Skeletal muscle cell (primary cell): ENCODE data around the gene GUCA2B.

Source experiments
- DNase-seq: peaks from one replicate; pipeline ENCODE4 v3.0.0-alpha.2; 2010; ENCODE audit warnings: low read depth
- H3K4me3 ChIP-seq: 2 replicates; pipeline ENCODE4 v1.5.1; 2011; ENCODE audit warnings: low read depth, mild to moderate bottlenecking, control low read depth, low read length, moderate library complexity

The GUCA2B gene

GRCh38 chr1:42152907-42153600, at the start of gene GUCA2B:
GUCA2B (plus strand) TSS chr1:42153410; CDS start chr1:42153451, 41 bp downstream.
- H3K4me3 ChIP-seq = no peak within 1 kb of the TSS
- no peak for DNase-seq

- no peak overlapping the region for H3K4me3 ChIP-seq
- DNase-seq = no peak
These were observed 48.2 kb upstream of the GUCA2B start for GRCh38 chr1:42105025-42105424.

- DNase-seq = no peak
- no peak overlapping the region for H3K4me3 ChIP-seq
These were observed 44.9 kb upstream of the GUCA2B start for GRCh38 chr1:42108309-42108708.

DNA sequence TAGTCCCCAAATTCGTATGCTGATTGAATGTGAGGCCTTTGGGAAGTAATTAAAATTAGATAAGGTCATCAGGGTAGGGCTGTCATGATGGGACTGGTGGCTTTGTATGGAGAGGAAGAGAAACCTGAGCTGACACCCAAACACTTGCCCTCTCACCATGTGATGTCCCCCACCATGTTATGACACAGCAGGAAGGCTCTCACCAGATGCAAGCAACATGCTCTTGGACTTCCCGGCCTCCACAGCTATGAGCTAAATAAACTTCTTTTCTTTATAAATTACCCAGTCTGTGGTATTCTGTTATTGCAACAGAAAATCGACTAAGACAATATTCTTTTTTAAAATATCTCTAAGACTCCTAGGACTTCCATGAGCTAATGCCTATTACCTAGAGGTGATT, 43.6 kb upstream of the GUCA2B start:
- DNase-seq = no peak
- H3K4me3 ChIP-seq = no peak overlapping the region

DNA sequence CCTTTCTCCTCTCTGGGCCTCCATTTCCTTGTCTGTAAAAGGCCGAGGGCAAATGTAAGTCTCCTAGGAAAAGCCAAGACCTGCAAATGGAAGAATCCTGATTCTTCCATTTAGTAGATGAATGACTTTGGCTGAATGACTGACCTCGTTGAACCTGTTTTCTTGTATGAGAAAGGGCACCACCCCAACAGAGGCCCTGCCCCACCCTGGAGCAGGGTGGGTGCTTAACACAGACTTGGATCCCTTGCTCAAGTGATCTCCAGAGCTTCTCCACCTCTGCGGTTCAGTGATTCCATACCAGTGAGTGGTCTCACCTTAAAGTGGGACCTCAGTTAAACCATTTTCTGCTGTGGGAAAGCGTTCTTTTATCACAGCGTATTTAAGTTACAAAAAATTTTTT, 39.0 kb upstream of the GUCA2B start:
- no peak for DNase-seq
- no peak overlapping the region for H3K4me3 ChIP-seq

GRCh38 chr1:42117214-42117613, 36.0 kb upstream of the GUCA2B start:
- H3K4me3 ChIP-seq = no peak overlapping the region
- no peak for DNase-seq

GRCh38 chr1:42118125-42118524, 35.1 kb upstream of the GUCA2B start:
- no peak overlapping the region for H3K4me3 ChIP-seq
- DNase-seq = no peak

DNA sequence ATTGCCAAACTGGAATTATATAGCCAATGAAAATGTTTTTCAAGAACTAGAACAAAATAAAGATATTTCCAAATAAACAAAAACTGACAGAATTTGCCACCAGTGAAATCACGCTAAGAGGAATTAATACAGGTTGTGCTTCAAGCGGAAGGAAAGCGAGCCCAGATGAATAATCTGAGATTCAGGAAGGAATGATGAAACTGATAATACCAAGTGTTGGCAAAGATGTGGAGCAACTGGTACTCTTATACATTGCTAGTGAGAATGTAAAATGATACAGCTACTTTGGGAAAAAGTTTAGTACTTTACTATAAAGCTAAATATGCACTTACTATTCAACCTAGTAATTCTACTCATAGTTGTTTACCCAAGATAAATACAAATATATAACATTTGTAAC, 30.8 kb upstream of the GUCA2B start:
- no peak for DNase-seq
- H3K4me3 ChIP-seq = no peak overlapping the region

GRCh38 chr1:42125552-42125951, 27.7 kb upstream of the GUCA2B start:
- DNase-seq = no peak
- H3K4me3 ChIP-seq = no peak overlapping the region

GRCh38 chr1:42127767-42128166, 25.4 kb upstream of the GUCA2B start:
- no peak overlapping the region for H3K4me3 ChIP-seq
- no peak for DNase-seq

- no peak for DNase-seq
These were observed 24.7 kb upstream of the GUCA2B start for GRCh38 chr1:42128499-42128898.

GRCh38 chr1:42128964-42129363, 24.2 kb upstream of the GUCA2B start:
- H3K4me3 ChIP-seq = no peak overlapping the region
- DNase-seq = no peak

More at GRCh38 chr1:42128499-42128898, 24.7 kb upstream of the GUCA2B start:
- H3K4me3 ChIP-seq = no peak overlapping the region

DNA sequence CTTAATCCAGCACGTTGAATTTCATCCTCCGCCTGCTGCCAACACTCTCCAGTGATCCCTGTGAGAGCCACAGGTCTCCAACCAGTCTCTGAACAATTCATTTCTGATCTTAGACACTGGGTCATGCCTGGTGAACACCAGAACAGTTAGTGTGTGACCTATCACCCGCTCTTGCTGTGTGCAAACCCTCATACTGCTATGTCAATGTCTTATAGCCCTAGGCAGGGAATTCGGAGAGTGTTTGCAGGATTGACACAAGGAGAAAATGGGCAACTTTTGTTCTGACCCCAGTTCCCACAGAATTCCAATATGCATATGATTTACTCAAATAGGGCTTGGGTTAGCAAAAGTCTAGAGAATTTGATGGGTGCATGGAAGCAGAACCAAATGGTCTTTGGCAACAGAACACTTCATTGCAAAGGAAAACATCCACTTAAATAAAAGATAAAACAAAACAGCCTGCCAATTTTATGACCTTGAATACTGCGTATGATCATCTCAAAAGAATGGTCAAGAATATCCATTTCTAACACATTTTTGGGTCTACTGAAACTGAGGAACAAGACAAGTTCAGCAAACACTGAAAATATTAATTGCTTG, 23.0 kb upstream of the GUCA2B start:
- DNase-seq = no peak
- H3K4me3 ChIP-seq = no peak overlapping the region

DNA sequence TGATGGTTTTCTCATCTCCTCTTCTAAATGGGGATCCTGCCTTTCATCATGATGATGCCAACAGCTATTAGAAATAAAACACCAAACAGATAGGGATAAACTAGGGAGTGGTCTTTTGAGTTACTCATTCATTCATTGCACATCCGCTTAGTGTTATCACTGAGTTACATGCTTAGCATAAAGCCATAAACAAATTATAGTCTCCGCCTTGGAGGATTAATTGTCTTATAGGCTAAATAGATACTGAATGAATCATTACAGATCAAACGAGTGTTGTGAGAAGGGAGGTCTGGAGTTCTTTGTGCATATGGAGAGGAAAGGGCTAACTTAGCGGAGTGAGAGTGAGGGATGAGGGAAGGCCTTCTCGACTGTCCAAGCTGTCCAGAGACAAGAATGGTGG, 19.8 kb upstream of the GUCA2B start:
- DNase-seq = no peak
- no peak overlapping the region for H3K4me3 ChIP-seq

DNA sequence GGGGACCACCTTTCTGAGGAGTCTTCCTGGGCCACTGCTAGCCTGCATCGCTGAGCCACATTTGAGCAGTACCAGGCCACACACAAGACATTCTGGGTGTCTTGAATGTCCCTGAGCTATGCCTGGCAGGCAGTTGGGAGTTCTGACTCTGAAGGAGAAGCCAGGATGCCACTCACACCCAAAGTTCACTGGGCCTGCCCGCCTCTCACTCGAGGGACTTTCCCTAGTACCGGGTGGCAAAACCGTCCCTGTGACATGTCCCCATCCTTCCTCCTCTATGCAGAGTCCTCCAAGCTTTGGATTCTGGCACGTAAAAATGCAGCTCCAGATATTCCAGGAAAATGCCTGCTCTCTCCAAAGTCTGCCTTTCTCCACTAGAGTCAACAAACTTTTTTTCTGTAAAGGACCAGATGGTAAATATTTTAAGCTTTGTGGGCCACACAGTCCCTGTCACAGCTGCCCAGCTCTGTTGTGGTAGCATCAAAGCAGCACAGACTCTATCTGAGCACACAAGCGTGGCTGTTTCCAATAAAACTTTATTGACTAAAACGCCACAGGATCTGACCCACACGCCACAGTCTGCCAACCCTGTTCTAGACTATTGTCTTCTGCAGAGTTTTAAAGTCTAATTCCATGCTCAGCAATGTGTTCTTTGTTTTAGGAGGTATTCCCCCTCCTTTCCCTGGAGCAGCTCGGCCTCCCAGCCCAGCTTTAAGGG, 19.2 kb upstream of the GUCA2B start:
- H3K4me3 ChIP-seq = no peak overlapping the region
- no peak for DNase-seq

- no peak overlapping the region for H3K4me3 ChIP-seq
- no peak for DNase-seq
These were observed 17.8 kb upstream of the GUCA2B start for GRCh38 chr1:42135426-42135825.

DNA sequence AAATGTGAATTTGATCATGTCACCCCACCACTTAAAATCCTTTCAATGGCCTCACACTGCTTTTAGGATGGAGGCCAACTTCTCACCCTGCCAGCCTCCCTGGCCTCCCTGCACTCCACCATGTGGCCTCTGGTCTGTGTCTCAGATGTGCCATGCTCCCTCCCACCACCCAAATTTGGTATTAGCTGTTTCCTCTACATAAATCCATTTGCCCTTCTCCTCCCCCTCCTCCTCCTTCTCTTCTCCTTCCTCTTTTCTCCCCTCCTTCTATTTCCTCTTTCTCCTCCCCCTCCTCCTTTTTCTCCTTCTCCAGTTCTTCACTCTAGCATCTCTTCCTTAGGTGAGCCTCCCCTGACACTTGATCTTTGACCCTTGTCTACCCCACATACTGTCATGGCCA, 16.7 kb upstream of the GUCA2B start:
- no peak overlapping the region for H3K4me3 ChIP-seq
- no peak for DNase-seq

DNA sequence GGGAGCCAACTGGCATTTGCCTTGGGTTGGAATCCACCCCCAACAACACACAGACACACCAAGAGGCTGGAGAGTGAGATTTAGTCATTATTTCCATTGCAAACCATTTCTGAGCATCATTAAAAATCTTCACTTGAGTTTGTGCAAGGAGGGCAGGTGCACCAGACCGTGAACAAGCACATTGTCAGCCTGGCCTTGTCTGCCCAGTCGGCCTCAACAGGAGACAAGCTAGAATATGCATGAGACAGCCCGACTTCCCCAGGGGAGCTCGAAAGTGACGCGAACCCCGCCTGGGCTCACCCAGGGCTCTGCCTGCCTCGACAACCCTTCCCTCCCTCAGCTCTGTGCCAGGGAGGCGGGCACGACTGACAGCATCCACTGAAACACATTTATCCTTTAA, 15.4 kb upstream of the GUCA2B start:
- no peak overlapping the region for H3K4me3 ChIP-seq
- DNase-seq = no peak

GRCh38 chr1:42138586-42138985, 14.6 kb upstream of the GUCA2B start:
- H3K4me3 ChIP-seq = no peak overlapping the region
- no peak for DNase-seq

GRCh38 chr1:42139444-42139843, 13.8 kb upstream of the GUCA2B start:
- no peak overlapping the region for H3K4me3 ChIP-seq

GRCh38 chr1:42140191-42140590, 13.0 kb upstream of the GUCA2B start:
- DNase-seq = no peak

More at GRCh38 chr1:42139444-42139843, 13.8 kb upstream of the GUCA2B start:
- DNase-seq = no peak

More at GRCh38 chr1:42140191-42140590, 13.0 kb upstream of the GUCA2B start:
- H3K4me3 ChIP-seq = no peak overlapping the region
